K562 (cell line): ENCODE results near the gene UBAC2. TPM values are rescaled to one million over a fixed set of nuclear protein-coding genes. Genes with fewer than 3 reads are reported as not detected.

Experiments
- ATAC-seq: fragments of 200-7000 bp; cut with Tn5 transposase; 3 replicates; pipeline ENCODE4 v1.9.1; 2020; ENCODE audit warnings: moderate library complexity
- BruUV-seq: library from RNA; stranded (reverse); fragments of 400-500 nt; replicated peaks from 2 replicates; lab custom pipeline; 2021; lab: Mats Ljungman, UMichigan
- CTCF ChIA-PET: fragments of 300-600 bp; formaldehyde crosslinking; extraction: SDS; loops from one replicate; lab custom pipeline; 2021; ENCODE audit warnings: low intra/inter-chr PET ratio; lab: Yijun Ruan, JAX
- POLR2A ChIA-PET: fragments of 300-600, 350-650 bp; sonication (Branson Sonifier 250); formaldehyde crosslinking; extraction: SDS; loops from one replicate; lab custom pipeline; 2021; ENCODE audit warnings: antibody characterized with exemption, inconsistent platforms; lab: Yijun Ruan, JAX
- DNase-seq, 4 experiments: peaks; one replicate each; pipeline versions ENCODE4 v3.0.0 to v3.0.0-alpha.2; 2011 to 2018; ENCODE audit warnings: low spot score in 3 of 4, mixed read lengths in 3 of 4; ENCODE audit errors: extremely low read depth in 1 of 4
- FAIRE-seq: peaks from 2 replicates; lab custom pipeline; 2011; peaks lifted over from hg19 to GRCh38; lab: Jason Lieb, UNC
- H2AFZ ChIP-seq: 2 replicates; pipeline ENCODE4 v1.6.0; 2011; ENCODE audit warnings: low read depth, low read length, control low read depth, inconsistent platforms
- H3K27ac ChIP-seq: fragments of 200-600 bp; 3 replicates; pipeline ENCODE4 v1.8.0; 2011; ENCODE audit warnings: low read depth, mild to moderate bottlenecking, control low read depth, inconsistent platforms, low read length, moderate library complexity, mixed read lengths; ENCODE audit errors: extremely low read depth
- H3K27me3 ChIP-seq, 2 experiments: fragments of 300-600 bp in 1 of 2; 2 replicates in 1 of 2; 3 replicates in 1 of 2; pipeline versions ENCODE4 v1.6.0 to v1.8.0; 2011; ENCODE audit warnings: inconsistent platforms in 2 of 2, low read length in 2 of 2, mild to moderate bottlenecking in 1 of 2, mixed read lengths in 1 of 2, moderate library complexity in 1 of 2; ENCODE audit not compliant: control insufficient read depth in 2 of 2, insufficient read depth in 2 of 2
- H3K36me3 ChIP-seq: fragments of 300-600 bp; 3 replicates; pipeline ENCODE4 v1.8.0; 2011; ENCODE audit warnings: mild to moderate bottlenecking, low read length, inconsistent platforms; ENCODE audit not compliant: control insufficient read depth, insufficient read depth
- H3K4me1 ChIP-seq, 2 experiments: fragments of 200-600 bp in 1 of 2; replicated peaks in 1 of 2; 2 replicates in 1 of 2; 3 replicates in 1 of 2; pipeline versions ENCODE4 v1.5.1 to v1.8.0; 2011; ENCODE audit warnings: inconsistent platforms in 2 of 2, low read length in 2 of 2, mild to moderate bottlenecking in 1 of 2, mixed read lengths in 1 of 2, moderate library complexity in 1 of 2; ENCODE audit not compliant: control insufficient read depth in 2 of 2, insufficient read depth in 2 of 2
- H3K4me2 ChIP-seq: 2 replicates; pipeline ENCODE4 v1.6.1; 2011; ENCODE audit warnings: low read length, control low read depth, inconsistent platforms, mixed read lengths; ENCODE audit not compliant: insufficient read depth
- H3K4me3 ChIP-seq: fragments of 200-600 bp; sonication (generic), shearing (Covaris generic); 2 replicates; pipeline ENCODE4 v1.5.1; 2016; ENCODE audit warnings: control low read depth, inconsistent platforms
- H3K79me2 ChIP-seq: fragments of 200-600 bp; 3 replicates; pipeline ENCODE4 v1.8.0; 2011; ENCODE audit warnings: low read length, inconsistent platforms; ENCODE audit not compliant: control insufficient read depth, insufficient read depth
- H3K9ac ChIP-seq, 2 experiments: 2 replicates each; pipeline versions ENCODE4 v1.6.0 to v1.6.1; 2011; ENCODE audit warnings: low read depth in 2 of 2, low read length in 2 of 2, control low read depth in 1 of 2, inconsistent platforms in 1 of 2, mild to moderate bottlenecking in 1 of 2, mixed read lengths in 1 of 2; ENCODE audit not compliant: insufficient read depth in 1 of 2
- H3K9me1 ChIP-seq: one replicate; pipeline ENCODE4 v1.6.0; 2011; ENCODE audit warnings: inconsistent platforms, mild to moderate bottlenecking, low read length, moderate library complexity; ENCODE audit not compliant: control insufficient read depth, insufficient read depth
- H3K9me3 ChIP-seq: replicated peaks from 2 replicates; pipeline ENCODE4 v1.5.1; 2011; ENCODE audit warnings: low read depth, low read length, inconsistent platforms; ENCODE audit not compliant: control insufficient read depth, insufficient read depth
- H4K20me1 ChIP-seq: replicated peaks from 2 replicates; pipeline ENCODE4 v1.6.1; 2011; ENCODE audit warnings: low read length, inconsistent platforms, mixed read lengths; ENCODE audit not compliant: control insufficient read depth, insufficient read depth
- CBFA2T3 ChIP-seq: fragments of 450-650 bp; IDR thresholded peaks from 2 replicates; pipeline ENCODE4 v1.6.1; 2017
- CBX3 ChIP-seq, 2 experiments: IDR thresholded peaks; 1 replicate in 1 of 2; 2 replicates in 1 of 2; pipeline ENCODE4 v1.6.1; 2012; ENCODE audit warnings: inconsistent platforms in 2 of 2, low read length in 2 of 2, borderline replicate concordance in 1 of 2, control low read depth in 1 of 2
- GTF2A2 ChIP-seq: IDR thresholded peaks from 2 replicates; pipeline ENCODE4 v1.6.1; 2016; ENCODE audit warnings: mild to moderate bottlenecking, missing genetic modification characterization, missing compliant biosample characterization
- NFIX ChIP-seq: fragments of 250-450 bp; sonication (Bioruptor Pico); IDR thresholded peaks from 2 replicates; pipeline ENCODE4 v1.4.0; 2020; ENCODE audit warnings: low read depth, mild to moderate bottlenecking, moderate library complexity
- TEAD1 ChIP-seq, 2 experiments: fragments of 450-650 bp in 1 of 2; sonication (generic) in 1 of 2; formaldehyde crosslinking; IDR thresholded peaks; 2 replicates each; pipeline versions ENCODE4 v1.4.0 to v1.8.0; 2020 to 2022; ENCODE audit warnings: mild to moderate bottlenecking in 2 of 2, missing genetic modification reagents in 1 of 2
- WGBS: fragments of 100-300 bp; shearing (Covaris generic); methylation state at CpG from one replicate; pipeline ENCODE4 v1.1.6; 2016; ENCODE audit warnings: low coverage, mixed read lengths; ENCODE audit not compliant: insufficient coverage; ENCODE audit errors: missing lambda C conversion rate; 5-methylcytosine and 5-hydroxymethylcytosine counted together
- in situ Hi-C: fragments of 300-500 bp; cut with MboI; formaldehyde crosslinking; loops from 4 replicates; pipeline ENCODE4 v1.15.0; 2018; ENCODE audit warnings: inconsistent platforms, mixed read lengths
- intact Hi-C: fragments of 100-400 bp; cut with micrococcal nuclease; formaldehyde crosslinking; loops from 2 replicates; pipeline ENCODE4 v1.14.2; 2022
- polyA plus RNA-seq, 8 experiments: library from polyadenylated mRNA; depleted of rRNA in 4 of 8; stranded (reverse) in 5 of 8; unstranded in 3 of 8; fragments of >200 nt; fragmentation: Nextera tagmentation in 2 of 8; fragmentation: Illumina TruSeq in 1 of 8; extraction: Ambion mirVana in 2 of 8; extraction: Trizol in 1 of 8; gene quantifications; 2 replicates each; pipeline versions ENCODE4 v1.2.1 to v1.2.3, GENCODE V29; 2011 to 2014; ENCODE audit warnings: inconsistent platforms in 1 of 8, missing spikeins in 1 of 8
- total RNA-seq, 7 experiments: library from RNA; depleted of rRNA in 6 of 7; stranded (reverse); fragments of >200 nt in 6 of 7; fragmentation: Illumina TruSeq in 2 of 7; extraction: Trizol in 2 of 7; gene quantifications; 2 replicates each; pipeline versions ENCODE4 v1.2.1 to v1.2.3, GENCODE V29; 2011 to 2021; ENCODE audit warnings: low replicate concordance in 1 of 7
- TF ChIP-seq, protein P1 (sequence below): fragments of 450-650 bp; formaldehyde crosslinking; IDR thresholded peaks from 2 replicates; pipeline ENCODE4 v1.4.0; 2020; ENCODE audit warnings: mild to moderate bottlenecking, moderate library complexity

Gene UBAC2
- total and polyA plus RNA-seq, 9 of the 15 experiments (the other 6 are each of a cell fraction or from before 2014, with no cell fraction given): 6.0 to 84.1 (median 32.3) TPM

DNA sequence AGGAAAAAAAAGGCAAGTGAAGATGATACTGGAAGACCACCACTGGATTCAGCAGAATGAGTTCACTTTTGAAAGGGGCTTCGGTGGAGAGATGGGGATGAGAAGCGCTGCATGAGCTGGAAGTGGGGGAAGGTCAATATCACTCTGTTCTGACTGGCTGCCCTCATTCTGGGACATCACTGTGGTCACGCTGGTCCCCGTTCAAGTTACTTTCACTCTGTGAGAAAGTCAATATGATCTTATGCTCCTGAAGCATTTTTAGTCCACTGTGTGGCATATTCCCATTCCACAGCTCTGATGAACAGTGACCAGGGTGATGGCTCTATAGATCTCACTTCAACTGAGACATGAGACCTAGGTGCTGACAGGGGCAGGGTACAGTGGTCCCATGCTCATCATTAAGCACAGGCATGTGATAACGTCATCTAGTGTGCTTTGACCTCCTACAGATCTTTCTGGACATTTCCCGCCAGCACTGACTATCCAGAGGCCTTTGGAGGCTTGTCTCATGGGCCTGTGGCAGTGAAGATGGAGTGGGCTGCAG lies 146.8 kb downstream of the UBAC2 start:
- TF ChIP-seq CBFA2T3 (no peak), CBX3 (IDR thresholded peaks at IDR 0.05; ENCODE audit: borderline replicate concordance in 1 of 2, low read length in 2 of 2) (no peak), GTF2A2 (tag) (no peak), TEAD1 (CRISPR knock-in tag; IDR thresholded peaks at IDR 0.05) (no peak), NFIX (CRISPR knock-in tag) (no peak)
- TF ChIP-seq, protein P1, sequence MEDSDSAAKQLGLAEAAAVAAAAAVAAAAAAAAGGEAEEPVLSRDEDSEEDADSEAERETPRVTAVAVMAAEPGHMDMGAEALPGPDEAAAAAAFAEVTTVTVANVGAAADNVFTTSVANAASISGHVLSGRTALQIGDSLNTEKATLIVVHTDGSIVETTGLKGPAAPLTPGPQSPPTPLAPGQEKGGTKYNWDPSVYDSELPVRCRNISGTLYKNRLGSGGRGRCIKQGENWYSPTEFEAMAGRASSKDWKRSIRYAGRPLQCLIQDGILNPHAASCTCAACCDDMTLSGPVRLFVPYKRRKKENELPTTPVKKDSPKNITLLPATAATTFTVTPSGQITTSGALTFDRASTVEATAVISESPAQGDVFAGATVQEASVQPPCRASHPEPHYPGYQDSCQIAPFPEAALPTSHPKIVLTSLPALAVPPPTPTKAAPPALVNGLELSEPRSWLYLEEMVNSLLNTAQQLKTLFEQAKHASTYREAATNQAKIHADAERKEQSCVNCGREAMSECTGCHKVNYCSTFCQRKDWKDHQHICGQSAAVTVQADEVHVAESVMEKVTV: no peak
- no peak overlapping the region for H3K4me2 ChIP-seq
- H4K20me1 ChIP-seq: no peaks in the 10 kb centered on the region; the same call in 1 of the 2 replicates
- no TSS peak for BruUV-seq
- CTCF ChIA-PET: no interaction called here
- H3K27ac ChIP-seq: no peak overlapping the region
- no peak overlapping the region for H3K4me3 ChIP-seq
- no peaks in the 10 kb centered on the region for H3K9me3 ChIP-seq
- H3K4me1 ChIP-seq: no peaks in the 10 kb centered on the region; a peak in 1 of 5 replicates
- WGBS: 98% methylated on average over 6 of the region's 6 CpGs
- DNase-seq: no peak
- in situ Hi-C loops: no loop called here
- no peaks in the 10 kb centered on the region for H3K27me3 ChIP-seq
- no peak for ATAC-seq
- POLR2A ChIA-PET: interaction anchor here (1.2 kb wide), 2 partner anchors 9 to 12 kb away, joined by 3 read pairs; no protein-coding TSS in a partner anchor
- intact Hi-C loops: no loop called here
- no peaks in the 10 kb centered on the region for H3K9me1 ChIP-seq
- H3K79me2 ChIP-seq: no peaks in the 10 kb centered on the region
- FAIRE-seq: no peak
- no peak overlapping the region for H2AFZ ChIP-seq
- peaks cover 39% of the 10 kb centered on the region; the same call in 2 of the 3 replicates for H3K36me3 ChIP-seq
- no peak overlapping the region for H3K9ac ChIP-seq
